Panc1 (cell line): ENCODE data around the gene KDM4B.

Experiments
- POLR2AphosphoS5 ChIP-seq: IDR thresholded peaks from 2 replicates; pipeline ENCODE4 v1.6.1; 2012; ENCODE audit warnings: mild to moderate bottlenecking, low read depth, low read length, moderate library complexity
- SIN3A ChIP-seq: IDR thresholded peaks from 2 replicates; pipeline ENCODE4 v1.6.1; 2012; ENCODE audit warnings: low read depth, mild to moderate bottlenecking, low read length, moderate library complexity, borderline replicate concordance; ENCODE audit not compliant: insufficient read depth
- TCF7L2 ChIP-seq: IDR thresholded peaks from 2 replicates; pipeline ENCODE4 v1.6.1; 2011; ENCODE audit warnings: mild to moderate bottlenecking, low read depth, low read length, inconsistent platforms
- TF ChIP-seq, protein P1 (sequence below): fragments of 450-650 bp; IDR thresholded peaks from 2 replicates; pipeline ENCODE4 v1.5.1; 2017; ENCODE audit warnings: mild to moderate bottlenecking
- TF ChIP-seq, protein P2 (sequence below), 2 experiments: IDR thresholded peaks; 2 replicates each; pipeline ENCODE4 v1.6.1; 2011 to 2012; ENCODE audit warnings: low read depth in 2 of 2, control low read depth in 1 of 2, low read length in 1 of 2, mild to moderate bottlenecking in 1 of 2, moderate library complexity in 1 of 2; ENCODE audit not compliant: insufficient read depth in 1 of 2

DNA sequence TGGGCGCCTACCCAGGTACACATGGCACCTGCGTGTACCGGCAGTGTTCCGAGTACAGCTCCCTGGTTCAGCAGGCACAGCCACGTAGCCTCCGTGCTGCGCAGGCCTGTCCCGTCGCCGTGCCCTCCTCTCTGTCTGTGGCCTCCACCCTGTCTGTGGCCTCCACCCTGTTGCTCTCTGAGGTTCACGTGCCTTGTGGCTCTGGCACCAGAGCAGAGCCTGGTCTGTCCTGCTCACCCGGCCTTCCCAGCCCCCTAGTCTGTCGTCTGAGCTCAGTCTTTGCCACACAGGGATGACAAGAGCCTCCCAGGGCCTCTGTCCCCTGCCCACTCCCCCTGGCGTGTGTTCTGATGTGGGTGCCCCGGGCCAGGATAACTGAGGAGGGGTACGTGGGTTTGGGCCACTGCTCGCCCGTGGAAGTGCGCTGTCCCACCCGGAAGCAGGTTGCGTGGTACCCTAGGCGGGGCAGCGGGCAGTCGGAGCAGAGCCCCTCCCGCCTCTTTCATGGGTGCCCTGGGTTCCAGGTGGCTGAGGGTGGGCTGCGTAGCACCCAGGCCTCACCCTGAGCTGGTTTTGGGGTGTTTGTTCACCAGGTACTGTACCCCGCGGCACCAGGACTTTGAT is 71.7 kb downstream of the KDM4B start:
- TF ChIP-seq, protein P1, sequence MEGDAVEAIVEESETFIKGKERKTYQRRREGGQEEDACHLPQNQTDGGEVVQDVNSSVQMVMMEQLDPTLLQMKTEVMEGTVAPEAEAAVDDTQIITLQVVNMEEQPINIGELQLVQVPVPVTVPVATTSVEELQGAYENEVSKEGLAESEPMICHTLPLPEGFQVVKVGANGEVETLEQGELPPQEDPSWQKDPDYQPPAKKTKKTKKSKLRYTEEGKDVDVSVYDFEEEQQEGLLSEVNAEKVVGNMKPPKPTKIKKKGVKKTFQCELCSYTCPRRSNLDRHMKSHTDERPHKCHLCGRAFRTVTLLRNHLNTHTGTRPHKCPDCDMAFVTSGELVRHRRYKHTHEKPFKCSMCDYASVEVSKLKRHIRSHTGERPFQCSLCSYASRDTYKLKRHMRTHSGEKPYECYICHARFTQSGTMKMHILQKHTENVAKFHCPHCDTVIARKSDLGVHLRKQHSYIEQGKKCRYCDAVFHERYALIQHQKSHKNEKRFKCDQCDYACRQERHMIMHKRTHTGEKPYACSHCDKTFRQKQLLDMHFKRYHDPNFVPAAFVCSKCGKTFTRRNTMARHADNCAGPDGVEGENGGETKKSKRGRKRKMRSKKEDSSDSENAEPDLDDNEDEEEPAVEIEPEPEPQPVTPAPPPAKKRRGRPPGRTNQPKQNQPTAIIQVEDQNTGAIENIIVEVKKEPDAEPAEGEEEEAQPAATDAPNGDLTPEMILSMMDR: no peak
- TF ChIP-seq POLR2AphosphoS5: no peak
- TF ChIP-seq TCF7L2: no peak
- TF ChIP-seq, protein P2, sequence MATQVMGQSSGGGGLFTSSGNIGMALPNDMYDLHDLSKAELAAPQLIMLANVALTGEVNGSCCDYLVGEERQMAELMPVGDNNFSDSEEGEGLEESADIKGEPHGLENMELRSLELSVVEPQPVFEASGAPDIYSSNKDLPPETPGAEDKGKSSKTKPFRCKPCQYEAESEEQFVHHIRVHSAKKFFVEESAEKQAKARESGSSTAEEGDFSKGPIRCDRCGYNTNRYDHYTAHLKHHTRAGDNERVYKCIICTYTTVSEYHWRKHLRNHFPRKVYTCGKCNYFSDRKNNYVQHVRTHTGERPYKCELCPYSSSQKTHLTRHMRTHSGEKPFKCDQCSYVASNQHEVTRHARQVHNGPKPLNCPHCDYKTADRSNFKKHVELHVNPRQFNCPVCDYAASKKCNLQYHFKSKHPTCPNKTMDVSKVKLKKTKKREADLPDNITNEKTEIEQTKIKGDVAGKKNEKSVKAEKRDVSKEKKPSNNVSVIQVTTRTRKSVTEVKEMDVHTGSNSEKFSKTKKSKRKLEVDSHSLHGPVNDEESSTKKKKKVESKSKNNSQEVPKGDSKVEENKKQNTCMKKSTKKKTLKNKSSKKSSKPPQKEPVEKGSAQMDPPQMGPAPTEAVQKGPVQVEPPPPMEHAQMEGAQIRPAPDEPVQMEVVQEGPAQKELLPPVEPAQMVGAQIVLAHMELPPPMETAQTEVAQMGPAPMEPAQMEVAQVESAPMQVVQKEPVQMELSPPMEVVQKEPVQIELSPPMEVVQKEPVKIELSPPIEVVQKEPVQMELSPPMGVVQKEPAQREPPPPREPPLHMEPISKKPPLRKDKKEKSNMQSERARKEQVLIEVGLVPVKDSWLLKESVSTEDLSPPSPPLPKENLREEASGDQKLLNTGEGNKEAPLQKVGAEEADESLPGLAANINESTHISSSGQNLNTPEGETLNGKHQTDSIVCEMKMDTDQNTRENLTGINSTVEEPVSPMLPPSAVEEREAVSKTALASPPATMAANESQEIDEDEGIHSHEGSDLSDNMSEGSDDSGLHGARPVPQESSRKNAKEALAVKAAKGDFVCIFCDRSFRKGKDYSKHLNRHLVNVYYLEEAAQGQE (IDR thresholded peaks at IDR 0.05; ENCODE audit: insufficient read depth in 1 of 2, low read depth in 2 of 2, low read length in 1 of 2): no peak
- no peak for TF ChIP-seq SIN3A
